ENCODE results near the gene FGF12.

Gene FGF12

GRCh38 chr3:192514754-192515663, 212.3 kb downstream of the FGF12 start:
- H3K27ac ChIP-seq (ENCODE audit: low read depth in 2 of 2, low read length in 2 of 2) = no peak overlapping the region
- H3K4me1 ChIP-seq (ENCODE audit: control insufficient read depth in 2 of 2, insufficient read depth in 2 of 2, low read length in 2 of 2) = no peaks in the 10 kb centered on the region
- H3K27me3 ChIP-seq (ENCODE audit: control insufficient read depth in 2 of 2, insufficient read depth in 2 of 2, low read length in 2 of 2) = peaks cover 2 to 6% of the 10 kb centered on the region in 2 donors
- no peaks in the 10 kb centered on the region for H3K36me3 ChIP-seq (ENCODE audit: control insufficient read depth in 2 of 2, insufficient read depth in 2 of 2, low read length in 2 of 2)
- H3K9ac ChIP-seq (ENCODE audit: low read depth in 1 of 2, low read length in 2 of 2) = no peak overlapping the region
- no peaks in the 10 kb centered on the region for H3K9me3 ChIP-seq (ENCODE audit: control insufficient read depth in 2 of 2, low read length in 2 of 2)
- peak overlapping the region; percentile 21 to 39 for H3K4me3 ChIP-seq (ENCODE audit: low read length in 2 of 2)

- no peak overlapping the region for H3K27ac ChIP-seq (ENCODE audit: low read depth in 2 of 2, low read length in 2 of 2)
- no peak overlapping the region for H3K9ac ChIP-seq (ENCODE audit: low read depth in 1 of 2, low read length in 2 of 2)
- no peaks in the 10 kb centered on the region for H3K9me3 ChIP-seq (ENCODE audit: control insufficient read depth in 2 of 2, low read length in 2 of 2)
- H3K4me3 ChIP-seq (ENCODE audit: low read length in 2 of 2) = peak overlapping the region in 1 of 2 donors; percentile 30
- H3K27me3 ChIP-seq (ENCODE audit: control insufficient read depth in 2 of 2, insufficient read depth in 2 of 2, low read length in 2 of 2) = peaks cover 2 to 6% of the 10 kb centered on the region in 2 donors
- no peaks in the 10 kb centered on the region for H3K36me3 ChIP-seq (ENCODE audit: control insufficient read depth in 2 of 2, insufficient read depth in 2 of 2, low read length in 2 of 2)
- no peaks in the 10 kb centered on the region for H3K4me1 ChIP-seq (ENCODE audit: control insufficient read depth in 2 of 2, insufficient read depth in 2 of 2, low read length in 2 of 2)
These were observed 213.1 kb downstream of the FGF12 start for GRCh38 chr3:192514081-192514753.

DNA sequence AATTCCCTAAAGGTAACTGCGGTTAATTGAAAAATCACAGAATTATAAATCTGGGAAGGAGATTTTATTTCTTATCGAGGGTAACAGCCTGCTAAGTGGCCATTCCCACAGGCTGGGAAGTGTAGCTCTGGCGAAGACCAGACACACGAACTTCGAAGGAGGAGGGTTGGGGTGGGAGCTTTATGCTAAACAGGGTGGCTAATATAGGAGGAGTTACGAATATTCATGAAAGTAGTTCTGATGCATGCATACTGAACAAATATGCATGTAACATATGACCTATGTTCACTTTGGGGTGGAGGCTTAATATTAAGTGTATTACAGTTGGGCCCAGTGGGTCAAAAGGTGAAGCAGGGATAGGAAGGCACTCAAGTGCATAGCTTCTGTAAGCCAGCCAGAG, 221.6 kb downstream of the FGF12 start:
- H3K4me1 ChIP-seq (ENCODE audit: control insufficient read depth in 2 of 2, insufficient read depth in 2 of 2, low read length in 2 of 2) = no peaks in the 10 kb centered on the region
- H3K9ac ChIP-seq (ENCODE audit: low read depth in 1 of 2, low read length in 2 of 2) = no peak overlapping the region
- no peaks in the 10 kb centered on the region for H3K27me3 ChIP-seq (ENCODE audit: control insufficient read depth in 2 of 2, insufficient read depth in 2 of 2, low read length in 2 of 2)
- H3K9me3 ChIP-seq (ENCODE audit: control insufficient read depth in 2 of 2, low read length in 2 of 2) = no peaks in the 10 kb centered on the region
- H3K27ac ChIP-seq (ENCODE audit: low read depth in 2 of 2, low read length in 2 of 2) = no peak overlapping the region
- no peaks in the 10 kb centered on the region for H3K36me3 ChIP-seq (ENCODE audit: control insufficient read depth in 2 of 2, insufficient read depth in 2 of 2, low read length in 2 of 2)
- H3K4me3 ChIP-seq (ENCODE audit: low read length in 2 of 2) = no peak overlapping the region

GRCh38 chr3:192501401-192501800, 225.9 kb downstream of the FGF12 start:
- H3K27ac ChIP-seq (ENCODE audit: low read depth in 2 of 2, low read length in 2 of 2) = no peak overlapping the region
- no peaks in the 10 kb centered on the region for H3K36me3 ChIP-seq (ENCODE audit: control insufficient read depth in 2 of 2, insufficient read depth in 2 of 2, low read length in 2 of 2)

DNA sequence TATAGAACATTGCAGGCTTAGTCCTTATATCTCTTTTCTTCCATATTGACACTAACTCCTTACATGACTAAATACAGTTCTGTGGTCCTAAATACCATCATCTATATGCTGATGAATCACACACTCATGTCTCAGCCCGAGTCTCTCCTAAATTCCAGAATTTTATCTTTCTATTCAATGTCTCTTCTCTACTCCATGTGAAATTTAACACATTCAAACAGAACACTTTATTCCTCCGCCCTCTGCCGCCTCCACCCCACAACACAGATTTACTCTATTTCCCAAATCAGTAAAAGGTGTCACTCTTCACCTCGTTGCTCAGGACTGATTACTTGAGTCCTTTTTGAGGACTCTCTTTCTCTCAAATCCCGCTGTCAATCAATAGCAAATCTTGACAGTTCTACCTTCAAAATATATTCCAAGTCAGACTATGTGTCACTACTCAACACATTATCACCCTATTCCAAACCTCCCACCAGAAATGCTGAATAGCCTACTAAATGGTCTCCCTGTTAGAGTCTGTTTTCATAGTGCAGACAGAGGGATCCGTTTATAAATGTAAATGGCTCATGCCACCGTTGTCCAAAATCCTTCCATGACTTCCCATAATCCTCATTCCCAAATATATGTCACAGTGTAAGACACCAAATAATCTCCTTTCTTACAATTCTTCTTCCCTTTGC, 230.3 kb downstream of the FGF12 start:
- H3K9ac ChIP-seq (ENCODE audit: low read depth in 1 of 2, low read length in 2 of 2) = no peak overlapping the region
- no peaks in the 10 kb centered on the region for H3K9me3 ChIP-seq (ENCODE audit: control insufficient read depth in 2 of 2, low read length in 2 of 2)
- H3K4me3 ChIP-seq (ENCODE audit: low read length in 2 of 2) = no peak overlapping the region
- no peaks in the 10 kb centered on the region for H3K36me3 ChIP-seq (ENCODE audit: control insufficient read depth in 2 of 2, insufficient read depth in 2 of 2, low read length in 2 of 2)
- no peaks in the 10 kb centered on the region for H3K4me1 ChIP-seq (ENCODE audit: control insufficient read depth in 2 of 2, insufficient read depth in 2 of 2, low read length in 2 of 2)
- no peak overlapping the region for H3K27ac ChIP-seq (ENCODE audit: low read depth in 2 of 2, low read length in 2 of 2)
- H3K27me3 ChIP-seq (ENCODE audit: control insufficient read depth in 2 of 2, insufficient read depth in 2 of 2, low read length in 2 of 2) = no peaks in the 10 kb centered on the region

More at GRCh38 chr3:192501401-192501800, 225.9 kb downstream of the FGF12 start:
- no peaks in the 10 kb centered on the region for H3K27me3 ChIP-seq (ENCODE audit: control insufficient read depth in 2 of 2, insufficient read depth in 2 of 2, low read length in 2 of 2)
- no peak overlapping the region for H3K4me3 ChIP-seq (ENCODE audit: low read length in 2 of 2)
- no peaks in the 10 kb centered on the region for H3K9me3 ChIP-seq (ENCODE audit: control insufficient read depth in 2 of 2, low read length in 2 of 2)
- no peak overlapping the region for H3K9ac ChIP-seq (ENCODE audit: low read depth in 1 of 2, low read length in 2 of 2)
- no peaks in the 10 kb centered on the region for H3K4me1 ChIP-seq (ENCODE audit: control insufficient read depth in 2 of 2, insufficient read depth in 2 of 2, low read length in 2 of 2)

GRCh38 chr3:192494174-192494573, 233.2 kb downstream of the FGF12 start:
- no peaks in the 10 kb centered on the region for H3K9me3 ChIP-seq (ENCODE audit: control insufficient read depth in 2 of 2, low read length in 2 of 2)
- no peaks in the 10 kb centered on the region for H3K36me3 ChIP-seq (ENCODE audit: control insufficient read depth in 2 of 2, insufficient read depth in 2 of 2, low read length in 2 of 2)
- H3K9ac ChIP-seq (ENCODE audit: low read depth in 1 of 2, low read length in 2 of 2) = no peak overlapping the region
- no peak overlapping the region for H3K4me3 ChIP-seq (ENCODE audit: low read length in 2 of 2)
- H3K4me1 ChIP-seq (ENCODE audit: control insufficient read depth in 2 of 2, insufficient read depth in 2 of 2, low read length in 2 of 2) = no peaks in the 10 kb centered on the region
- H3K27me3 ChIP-seq (ENCODE audit: control insufficient read depth in 2 of 2, insufficient read depth in 2 of 2, low read length in 2 of 2) = no peaks in the 10 kb centered on the region
- H3K27ac ChIP-seq (ENCODE audit: low read depth in 2 of 2, low read length in 2 of 2) = no peak overlapping the region

DNA sequence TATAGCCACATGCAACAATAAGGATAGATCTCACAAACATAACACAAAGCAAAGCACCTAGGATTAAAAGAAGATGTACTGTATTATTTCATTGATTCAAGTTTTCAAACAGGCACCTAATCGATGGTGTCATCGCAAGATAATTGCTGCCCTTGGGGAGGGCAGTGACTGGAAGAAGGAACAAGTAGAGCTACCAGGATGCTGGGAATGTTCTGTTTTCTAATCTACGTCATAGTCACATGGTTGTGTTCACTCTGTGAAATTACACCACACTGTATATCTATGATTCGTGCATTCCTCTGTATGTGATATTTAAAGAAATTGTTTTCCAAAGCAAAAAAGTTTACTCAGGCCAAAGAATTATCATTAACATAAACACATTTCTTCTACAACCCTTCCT, 236.6 kb downstream of the FGF12 start:
- H3K36me3 ChIP-seq (ENCODE audit: control insufficient read depth in 2 of 2, insufficient read depth in 2 of 2, low read length in 2 of 2) = no peaks in the 10 kb centered on the region
- no peaks in the 10 kb centered on the region for H3K4me1 ChIP-seq (ENCODE audit: control insufficient read depth in 2 of 2, insufficient read depth in 2 of 2, low read length in 2 of 2)
- H3K9me3 ChIP-seq (ENCODE audit: control insufficient read depth in 2 of 2, low read length in 2 of 2) = no peaks in the 10 kb centered on the region
- H3K4me3 ChIP-seq (ENCODE audit: low read length in 2 of 2) = no peak overlapping the region
- H3K9ac ChIP-seq (ENCODE audit: low read depth in 1 of 2, low read length in 2 of 2) = no peak overlapping the region
- no peak overlapping the region for H3K27ac ChIP-seq (ENCODE audit: low read depth in 2 of 2, low read length in 2 of 2)
- no peaks in the 10 kb centered on the region for H3K27me3 ChIP-seq (ENCODE audit: control insufficient read depth in 2 of 2, insufficient read depth in 2 of 2, low read length in 2 of 2)

DNA sequence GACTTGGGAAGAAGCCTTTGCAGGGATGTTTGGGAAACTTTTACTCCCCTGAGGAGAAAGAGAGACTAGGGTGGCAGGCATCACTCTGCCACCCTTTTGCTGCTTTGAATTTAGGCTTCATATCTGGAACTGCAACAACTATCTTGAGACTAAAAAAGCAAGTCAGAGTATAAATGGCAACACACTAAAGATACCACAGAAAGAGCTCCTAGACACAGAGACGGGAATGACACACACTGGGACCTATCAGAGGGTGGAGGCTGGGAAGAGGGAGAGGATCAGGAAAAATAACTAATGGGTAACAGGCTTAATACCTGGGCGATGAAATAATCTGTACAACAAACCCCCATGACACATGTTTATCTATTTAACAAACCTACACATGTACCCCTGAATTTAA, 237.8 kb downstream of the FGF12 start:
- Histone ChIP-seq H3K4me3 (ENCODE audit: low read length in 2 of 2) (no peak overlapping the region), H3K4me1 (ENCODE audit: control insufficient read depth in 2 of 2, insufficient read depth in 2 of 2, low read length in 2 of 2) (no peaks in the 10 kb centered on the region), H3K9ac (ENCODE audit: low read depth in 1 of 2, low read length in 2 of 2) (no peak overlapping the region), H3K27me3 (ENCODE audit: control insufficient read depth in 2 of 2, insufficient read depth in 2 of 2, low read length in 2 of 2) (no peaks in the 10 kb centered on the region), H3K27ac (ENCODE audit: low read depth in 2 of 2, low read length in 2 of 2) (no peak overlapping the region), H3K36me3 (ENCODE audit: control insufficient read depth in 2 of 2, insufficient read depth in 2 of 2, low read length in 2 of 2) (no peaks in the 10 kb centered on the region), H3K9me3 (ENCODE audit: control insufficient read depth in 2 of 2, low read length in 2 of 2) (no peaks in the 10 kb centered on the region)

GRCh38 chr3:192487033-192487432, 240.3 kb downstream of the FGF12 start:
- Histone ChIP-seq H3K9ac (ENCODE audit: low read depth in 1 of 2, low read length in 2 of 2) (no peak overlapping the region), H3K27ac (ENCODE audit: low read depth in 2 of 2, low read length in 2 of 2) (no peak overlapping the region), H3K9me3 (ENCODE audit: control insufficient read depth in 2 of 2, low read length in 2 of 2) (no peaks in the 10 kb centered on the region), H3K27me3 (ENCODE audit: control insufficient read depth in 2 of 2, insufficient read depth in 2 of 2, low read length in 2 of 2) (no peaks in the 10 kb centered on the region), H3K36me3 (ENCODE audit: control insufficient read depth in 2 of 2, insufficient read depth in 2 of 2, low read length in 2 of 2) (no peaks in the 10 kb centered on the region), H3K4me1 (ENCODE audit: control insufficient read depth in 2 of 2, insufficient read depth in 2 of 2, low read length in 2 of 2) (no peaks in the 10 kb centered on the region), H3K4me3 (ENCODE audit: low read length in 2 of 2) (no peak overlapping the region)

DNA sequence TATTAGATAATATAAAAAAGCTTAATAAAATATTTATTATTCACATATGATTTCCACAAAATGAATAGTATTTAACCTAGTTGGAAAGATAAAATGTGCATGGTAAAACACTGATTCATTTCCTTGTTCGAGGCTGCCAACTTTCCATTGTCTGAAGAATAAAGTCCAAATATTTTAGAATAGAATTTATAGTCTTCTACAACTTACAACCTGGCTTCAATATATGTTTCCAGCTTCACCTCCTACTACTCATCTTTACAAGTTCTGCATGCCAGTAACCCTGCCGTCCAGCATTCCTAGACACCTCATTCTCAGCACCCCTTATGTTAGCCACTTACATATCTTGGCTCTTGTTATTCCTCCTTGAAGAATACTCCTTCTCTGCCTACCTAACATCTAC, 244.5 kb downstream of the FGF12 start:
- Histone ChIP-seq H3K9ac (ENCODE audit: low read depth in 1 of 2, low read length in 2 of 2) (no peak overlapping the region), H3K9me3 (ENCODE audit: control insufficient read depth in 2 of 2, low read length in 2 of 2) (no peaks in the 10 kb centered on the region), H3K27ac (ENCODE audit: low read depth in 2 of 2, low read length in 2 of 2) (no peak overlapping the region), H3K4me3 (ENCODE audit: low read length in 2 of 2) (no peak overlapping the region), H3K27me3 (ENCODE audit: control insufficient read depth in 2 of 2, insufficient read depth in 2 of 2, low read length in 2 of 2) (no peaks in the 10 kb centered on the region), H3K4me1 (ENCODE audit: control insufficient read depth in 2 of 2, insufficient read depth in 2 of 2, low read length in 2 of 2) (no peaks in the 10 kb centered on the region), H3K36me3 (ENCODE audit: control insufficient read depth in 2 of 2, insufficient read depth in 2 of 2, low read length in 2 of 2) (no peaks in the 10 kb centered on the region)

All from mucosa of rectum (tissue), 2 donors.